ENCODE data around the gene TRIM8. TPM values are rescaled to one million over a fixed set of nuclear protein-coding genes. Genes with fewer than 3 reads are reported as not detected.

TRIM8 gene
- total and polyA plus RNA-seq, 2 experiments from 2014 or later = 37.5 to 108 TPM

GRCh38 chr10:102624751-102625645, 19.3 kb upstream of the TRIM8 start:
- 93 to 96% methylated on average over 12 of the region's 12 CpGs for WGBS, 2 experiments (ENCODE audit: low coverage in 1 of 2, low lambda C conversion rate in 2 of 2, missing lambda C conversion rate in 2 of 2)
- DNase-seq = no peak
- no peak overlapping the region for H3K9ac ChIP-seq
- H4K20me1 ChIP-seq (ENCODE audit: insufficient read depth) = no peaks in the 10 kb centered on the region
- no peaks in the 10 kb centered on the region for H3K9me3 ChIP-seq (ENCODE audit: low read depth)
- H3K4me1 ChIP-seq (ENCODE audit: insufficient read depth) = peaks cover 38% of the 10 kb centered on the region
- H3K9me2 ChIP-seq (ENCODE audit: insufficient read depth) = no peaks in the 10 kb centered on the region
- no peak overlapping the region for H3K4me3 ChIP-seq
- no peaks in the 10 kb centered on the region for H3K79me2 ChIP-seq (ENCODE audit: insufficient read depth)
- H3K36me3 ChIP-seq (ENCODE audit: low read depth) = no peaks in the 10 kb centered on the region
- no peaks in the 10 kb centered on the region for H3K27me3 ChIP-seq (replicated peaks; ENCODE audit: insufficient read depth)
- H3F3A ChIP-seq (ENCODE audit: insufficient read depth) = peaks cover 13% of the 10 kb centered on the region
- no peak overlapping the region for H2AFZ ChIP-seq
- no peak overlapping the region for H3K27ac ChIP-seq
- no peak for TF ChIP-seq EZH2 (IDR thresholded peaks at IDR 0.05; ENCODE audit: insufficient read depth, poor library complexity, severe bottlenecking)
- TF ChIP-seq EZH2phosphoT487 (IDR thresholded peaks at IDR 0.05; ENCODE audit: insufficient read depth, low read depth) = no peak
- no peak overlapping the region for H3K4me2 ChIP-seq (ENCODE audit: unreplicated experiment)
- in situ Hi-C loops (cut with MboI) = no loop called here

DNA sequence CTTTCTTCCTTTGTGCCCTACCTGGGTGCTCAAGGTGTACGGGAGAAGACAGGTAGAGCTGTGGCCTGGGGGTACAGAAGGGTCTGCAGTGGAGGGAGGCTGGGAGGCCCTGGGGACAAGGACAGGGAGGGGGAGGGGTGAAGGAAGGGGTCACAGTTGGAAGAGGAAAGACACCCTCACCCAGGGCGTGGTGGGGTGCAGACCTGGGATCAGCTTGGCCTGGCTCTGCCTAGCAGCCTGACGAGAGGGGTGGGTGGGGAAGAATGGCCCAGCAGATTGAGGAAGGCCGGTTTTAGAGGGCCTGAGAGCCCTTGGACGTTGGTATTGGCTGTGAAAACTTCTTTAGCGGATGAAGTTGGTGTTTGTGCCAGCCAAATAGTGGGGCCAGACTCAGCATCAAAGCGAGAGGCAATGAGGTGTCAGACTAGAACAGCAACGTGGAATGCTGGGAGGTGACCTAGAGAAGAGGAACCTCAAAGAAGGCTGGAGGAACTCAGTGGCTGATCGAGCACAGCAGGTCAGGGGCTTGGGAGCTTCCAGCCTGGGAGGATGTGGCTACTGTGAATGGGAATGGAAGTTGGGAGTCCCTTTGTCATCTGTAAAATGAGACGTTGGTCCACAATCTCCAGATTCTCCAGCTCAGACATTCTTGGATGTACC, 18.1 kb upstream of the TRIM8 start:
- 88 to 89% methylated on average over 9 to 10 of the region's 10 CpGs for WGBS, 2 experiments (ENCODE audit: low coverage in 1 of 2, low lambda C conversion rate in 2 of 2, missing lambda C conversion rate in 2 of 2)
- no peak for TF ChIP-seq EZH2phosphoT487 (IDR thresholded peaks at IDR 0.05; ENCODE audit: insufficient read depth, low read depth)
- no peak for TF ChIP-seq EZH2 (IDR thresholded peaks at IDR 0.05; ENCODE audit: insufficient read depth, poor library complexity, severe bottlenecking)
- H3K9me2 ChIP-seq (ENCODE audit: insufficient read depth) = no peaks in the 10 kb centered on the region
- H3K4me2 ChIP-seq (ENCODE audit: unreplicated experiment) = no peak overlapping the region
- in situ Hi-C loops (cut with MboI) = no loop called here
- no peaks in the 10 kb centered on the region for H3K27me3 ChIP-seq (replicated peaks; ENCODE audit: insufficient read depth)
- no peaks in the 10 kb centered on the region for H3K9me3 ChIP-seq (ENCODE audit: low read depth)
- H3K9ac ChIP-seq = no peak overlapping the region
- H3K27ac ChIP-seq = no peak overlapping the region
- DNase-seq = no peak
- H2AFZ ChIP-seq = no peak overlapping the region
- peaks cover 50% of the 10 kb centered on the region for H3K4me1 ChIP-seq (ENCODE audit: insufficient read depth)
- H4K20me1 ChIP-seq (ENCODE audit: insufficient read depth) = no peaks in the 10 kb centered on the region
- H3K4me3 ChIP-seq = no peak overlapping the region
- H3F3A ChIP-seq (ENCODE audit: insufficient read depth) = peaks cover 13% of the 10 kb centered on the region
- no peaks in the 10 kb centered on the region for H3K36me3 ChIP-seq (ENCODE audit: low read depth)
- no peaks in the 10 kb centered on the region for H3K79me2 ChIP-seq (ENCODE audit: insufficient read depth)

- H2AFZ ChIP-seq = peak overlapping the region; percentile 76
- H3K9me3 ChIP-seq (ENCODE audit: low read depth) = no peaks in the 10 kb centered on the region
- H3K9me2 ChIP-seq (ENCODE audit: insufficient read depth) = no peaks in the 10 kb centered on the region
- H3K4me1 ChIP-seq (ENCODE audit: insufficient read depth) = peaks cover 56% of the 10 kb centered on the region
- H3K4me2 ChIP-seq (ENCODE audit: unreplicated experiment) = peak overlapping the region; percentile 53
- peak overlapping the region; percentile 73 for H3K9ac ChIP-seq
- H3K36me3 ChIP-seq (ENCODE audit: low read depth) = no peaks in the 10 kb centered on the region
- 45 to 49% methylated on average over 12 of the region's 12 CpGs for WGBS, 2 experiments (ENCODE audit: low coverage in 1 of 2, low lambda C conversion rate in 2 of 2, missing lambda C conversion rate in 2 of 2)
- DNase-seq = peak; percentile 40
- in situ Hi-C loops (cut with MboI) = no loop called here
- H3K4me3 ChIP-seq = no peak overlapping the region
- H3F3A ChIP-seq (ENCODE audit: insufficient read depth) = peaks cover 20% of the 10 kb centered on the region
- H3K27ac ChIP-seq = peak overlapping the region; percentile 88
- no peaks in the 10 kb centered on the region for H3K27me3 ChIP-seq (replicated peaks; ENCODE audit: insufficient read depth)
- no peaks in the 10 kb centered on the region for H3K79me2 ChIP-seq (ENCODE audit: insufficient read depth)
- H4K20me1 ChIP-seq (ENCODE audit: insufficient read depth) = no peaks in the 10 kb centered on the region
- TF ChIP-seq EZH2phosphoT487 (IDR thresholded peaks at IDR 0.05; ENCODE audit: insufficient read depth, low read depth) = no peak
- no peak for TF ChIP-seq EZH2 (IDR thresholded peaks at IDR 0.05; ENCODE audit: insufficient read depth, poor library complexity, severe bottlenecking)
Observed at GRCh38 chr10:102627291-102627735, 17.0 kb upstream of the TRIM8 start.

DNA sequence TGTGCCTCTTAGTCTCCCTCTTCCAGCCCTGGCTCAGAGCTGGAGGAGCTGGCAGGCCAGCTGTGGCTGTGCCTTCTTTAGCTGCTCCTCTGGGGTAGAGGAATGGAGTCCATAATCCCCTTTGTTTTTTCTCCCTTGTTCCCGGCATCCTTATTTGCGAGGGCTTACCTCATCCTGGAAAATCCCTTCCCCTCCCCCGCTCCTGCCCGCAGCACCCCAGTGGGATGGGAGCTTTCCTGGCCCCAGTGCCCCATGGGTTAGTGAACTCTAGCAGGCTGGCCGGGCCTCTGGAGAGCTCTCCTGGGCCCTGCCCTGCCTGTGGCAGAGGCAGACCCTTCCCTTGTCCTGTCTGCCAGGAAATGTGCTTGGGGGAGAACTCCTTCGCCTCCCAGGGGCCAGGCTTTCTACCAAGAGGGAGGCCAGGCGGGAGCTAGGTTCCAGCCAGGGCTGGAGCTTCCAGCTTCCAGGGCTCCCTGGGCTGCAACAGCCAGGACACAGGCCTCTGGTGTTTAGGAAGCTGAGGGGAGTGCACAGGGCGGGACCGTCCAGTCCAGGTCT, 16.5 kb upstream of the TRIM8 start:
- peaks cover 61% of the 10 kb centered on the region for H3K4me1 ChIP-seq (ENCODE audit: insufficient read depth)
- in situ Hi-C loops (cut with MboI) = no loop called here
- no peaks in the 10 kb centered on the region for H3K9me2 ChIP-seq (ENCODE audit: insufficient read depth)
- H3K27ac ChIP-seq = peak overlapping the region; percentile 88
- H3K4me2 ChIP-seq (ENCODE audit: unreplicated experiment) = peak overlapping the region; percentile 53
- peak; percentile 79 for DNase-seq
- H3K9ac ChIP-seq = peak overlapping the region; percentile 73
- TF ChIP-seq EZH2phosphoT487 (IDR thresholded peaks at IDR 0.05; ENCODE audit: insufficient read depth, low read depth) = no peak
- no peak for TF ChIP-seq EZH2 (IDR thresholded peaks at IDR 0.05; ENCODE audit: insufficient read depth, poor library complexity, severe bottlenecking)
- H3F3A ChIP-seq (ENCODE audit: insufficient read depth) = peaks cover 24% of the 10 kb centered on the region
- H3K9me3 ChIP-seq (ENCODE audit: low read depth) = no peaks in the 10 kb centered on the region
- H2AFZ ChIP-seq = peak overlapping the region; percentile 76
- H3K79me2 ChIP-seq (ENCODE audit: insufficient read depth) = no peaks in the 10 kb centered on the region
- no peaks in the 10 kb centered on the region for H3K36me3 ChIP-seq (ENCODE audit: low read depth)
- H3K27me3 ChIP-seq (replicated peaks; ENCODE audit: insufficient read depth) = no peaks in the 10 kb centered on the region
- 12 to 17% methylated on average over 8 to 9 of the region's 9 CpGs for WGBS, 2 experiments (ENCODE audit: low coverage in 1 of 2, low lambda C conversion rate in 2 of 2, missing lambda C conversion rate in 2 of 2)
- H3K4me3 ChIP-seq = no peak overlapping the region
- no peaks in the 10 kb centered on the region for H4K20me1 ChIP-seq (ENCODE audit: insufficient read depth)

Data from GM23248 (cell line).